Suppressor macrophage (primary cell): ENCODE data around the gene CPNE8.

ENCODE experiments used
- DNase-seq, 4 experiments: peaks; one replicate each; pipeline ENCODE4 v3.0.0-alpha.2; 2020 to 2022

CPNE8 gene

DNA sequence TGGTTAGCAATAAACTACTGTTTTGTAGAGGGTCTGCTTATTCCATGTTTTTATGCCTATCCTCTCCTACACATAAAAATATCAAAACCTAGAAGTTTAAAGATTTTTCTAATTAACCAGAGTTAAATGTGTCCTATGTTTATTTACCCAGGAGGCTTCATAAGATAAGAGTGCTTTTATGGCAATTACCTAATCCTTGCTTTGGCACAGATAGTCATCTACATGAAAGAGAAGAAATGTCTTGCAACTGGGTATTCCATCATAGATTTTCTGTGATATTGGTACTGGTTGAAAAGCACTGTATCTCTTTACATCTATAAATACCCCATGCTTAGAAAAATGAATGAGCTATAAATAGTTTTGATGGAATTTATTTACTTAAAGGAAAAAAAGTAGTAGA lies 277.1 kb downstream of the CPNE8 start:
- DNase-seq = no peak

DNA sequence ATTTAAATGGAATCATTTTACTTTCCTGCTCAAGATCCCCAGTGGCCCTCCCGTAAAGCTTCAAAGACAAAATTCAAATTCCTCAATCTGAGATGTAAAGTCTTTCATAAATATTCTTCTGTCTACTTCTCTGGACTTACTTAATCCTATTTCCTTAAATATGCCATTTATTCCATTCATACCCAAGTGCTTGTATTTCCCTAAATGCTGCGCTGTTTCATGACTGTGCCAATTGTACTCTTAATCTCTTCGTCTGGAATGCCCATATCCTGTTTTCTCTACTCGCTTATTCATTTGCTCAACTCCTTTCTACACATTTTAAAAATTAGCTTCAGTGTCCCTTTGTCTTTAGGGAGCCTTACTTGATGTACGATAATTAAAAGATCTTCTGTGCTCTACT lies 280.1 kb downstream of the CPNE8 start:
- no peak for DNase-seq

DNA sequence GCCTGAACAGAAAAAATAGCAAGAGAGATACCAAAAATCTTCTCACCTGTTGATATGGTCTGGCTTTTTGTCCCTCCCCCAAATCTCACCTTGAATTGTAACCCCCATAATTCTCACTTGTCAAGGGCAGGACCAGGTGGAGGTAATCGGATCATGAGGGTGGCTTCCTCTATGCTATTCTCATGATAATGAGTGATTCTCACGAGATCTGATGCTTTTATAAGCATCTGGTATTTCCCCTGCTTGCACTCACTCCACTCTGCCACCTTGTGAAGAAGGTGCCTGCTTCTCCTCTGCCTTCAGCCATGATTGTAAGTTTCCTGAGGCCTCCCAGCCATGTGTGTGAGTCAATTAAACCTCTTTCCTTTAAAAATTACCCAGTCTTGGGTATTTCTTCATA lies 291.2 kb downstream of the CPNE8 start:
- DNase-seq = no peak

DNA sequence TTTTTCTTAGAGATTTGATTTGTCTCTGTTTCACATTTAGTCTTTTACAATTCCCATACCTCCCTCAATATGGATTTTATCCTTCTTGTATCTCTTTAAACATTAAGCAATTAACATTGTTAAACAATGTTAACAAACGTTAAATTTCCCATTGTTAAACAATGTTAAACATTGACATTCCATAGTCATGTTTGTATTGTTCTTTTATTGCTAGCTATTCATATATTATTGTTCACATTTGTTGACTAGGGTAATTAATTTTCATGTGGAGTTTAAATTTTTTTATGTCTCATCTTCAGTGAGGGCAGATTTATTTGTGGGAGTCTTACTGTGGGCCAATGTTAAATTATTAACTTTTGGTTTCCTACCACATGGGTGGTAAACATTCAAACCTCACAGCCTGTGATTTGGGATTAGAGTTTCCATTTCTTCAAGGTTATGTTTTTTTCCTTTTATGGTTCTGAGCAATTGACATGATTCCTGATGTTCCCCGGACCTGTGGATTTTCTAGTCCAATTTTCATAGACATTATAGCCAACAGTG lies 294.5 kb downstream of the CPNE8 start:
- DNase-seq = no peak

DNA sequence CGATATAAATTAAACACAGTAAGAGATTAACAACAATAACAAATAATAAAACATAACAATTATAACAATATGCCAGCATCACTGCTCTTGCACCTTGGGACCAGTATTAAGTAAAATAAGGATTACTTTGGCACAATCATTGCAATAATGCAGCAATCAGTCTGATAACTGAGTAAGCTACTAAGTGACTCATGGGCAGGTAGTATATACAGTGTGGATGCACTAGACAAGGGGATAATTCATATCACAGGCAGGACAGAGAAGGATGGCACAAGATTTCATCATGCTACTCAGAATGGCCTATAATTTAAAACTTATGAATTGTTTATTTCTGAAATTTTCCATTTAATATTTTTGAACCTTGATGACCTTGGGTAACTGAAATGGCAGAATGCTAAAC lies 298.1 kb downstream of the CPNE8 start:
- DNase-seq = no peak
